ENCODE data around the gene TMEM196.
A peak's percentile ranks its signal among the peaks of the same experiment; 100 is the strongest.

Gene TMEM196

GRCh38 chr7:19772841-19773760 is at the start of gene TMEM196:
TMEM196 (minus strand) TSS chr7:19773617; CDS start chr7:19772696, 921 bp downstream.
- DNase-seq: no peak

GRCh38 chr7:19816128-19816527 is 42.7 kb upstream of the TMEM196 start:
- no peak for DNase-seq

- DNase-seq: no peak
These were observed 42.1 kb upstream of the TMEM196 start for GRCh38 chr7:19815546-19815945.

- no peak for DNase-seq
These were observed 41.4 kb upstream of the TMEM196 start for GRCh38 chr7:19814776-19815175.

GRCh38 chr7:19811386-19811785 is 38.0 kb upstream of the TMEM196 start:
- no peak for DNase-seq

- no peak for DNase-seq
These were observed 25.6 kb upstream of the TMEM196 start for GRCh38 chr7:19798986-19799385.

- no peak for DNase-seq
These were observed 10.1 kb upstream of the TMEM196 start for GRCh38 chr7:19783541-19783940.

- DNase-seq: no peak
These were observed 3.6 kb upstream of the TMEM196 start for GRCh38 chr7:19776981-19777380.

- DNase-seq: no peak
These were observed 2.2 kb upstream of the TMEM196 start for GRCh38 chr7:19775578-19775977.

- no peak for DNase-seq
These were observed 1.1 kb downstream of the TMEM196 start for GRCh38 chr7:19772306-19772705.

GRCh38 chr7:19762631-19763030 is 10.8 kb downstream of the TMEM196 start:
- DNase-seq: no peak

- peak in 1 of 2 experiments; percentile 27 for DNase-seq
These were observed 18.8 kb downstream of the TMEM196 start for GRCh38 chr7:19754521-19755116.

- DNase-seq: no peak
These were observed 21.4 kb downstream of the TMEM196 start for GRCh38 chr7:19752020-19752419.

GRCh38 chr7:19749658-19750057 is 23.8 kb downstream of the TMEM196 start:
- no peak for DNase-seq

DNA sequence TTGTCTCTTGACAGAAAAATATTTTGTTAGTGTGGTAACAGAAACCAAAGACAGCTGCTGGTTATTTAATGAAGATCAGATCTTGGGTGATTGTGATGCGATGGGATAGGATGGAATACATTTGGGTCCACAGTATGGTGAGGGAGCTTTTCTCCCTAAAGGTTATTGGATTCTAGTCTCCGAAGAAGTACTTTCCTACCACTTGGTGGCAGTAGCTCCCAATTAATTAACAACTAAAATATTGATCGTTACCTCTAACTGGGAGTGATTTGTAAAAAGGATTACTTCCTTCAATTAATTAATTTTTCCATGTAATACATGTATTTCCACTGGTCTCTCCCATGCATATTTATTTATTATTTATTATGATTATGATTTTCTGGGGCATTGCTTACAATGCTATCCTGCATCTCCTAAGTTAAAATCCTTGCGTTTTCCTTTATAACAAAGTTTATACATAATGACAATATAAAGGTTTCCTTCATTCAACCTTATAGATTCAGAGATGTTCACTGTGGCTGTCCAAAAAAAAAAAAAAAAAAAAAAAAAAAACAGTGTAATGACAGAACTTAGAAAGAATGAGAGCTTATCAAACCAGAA is 25.6 kb downstream of the TMEM196 start:
- DNase-seq: no peak

DNA sequence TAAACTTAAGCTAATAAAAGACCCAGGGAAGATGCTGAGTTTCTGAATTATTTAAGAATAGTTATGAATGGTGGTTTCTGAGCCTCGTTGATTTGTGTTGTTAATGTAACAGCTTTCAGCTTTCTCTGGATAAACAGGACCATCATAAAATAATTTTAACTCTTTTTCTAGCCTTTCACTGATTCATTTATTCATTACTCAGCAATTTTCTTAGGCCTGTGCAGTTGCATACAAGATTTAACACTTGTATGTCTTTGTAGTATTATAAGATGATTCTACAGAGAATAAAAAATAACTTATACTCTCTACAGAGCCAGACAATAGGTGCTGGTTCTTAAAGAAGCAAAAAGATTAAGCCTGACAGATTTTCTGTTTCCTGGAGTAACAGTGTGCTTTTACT is 29.3 kb downstream of the TMEM196 start:
- DNase-seq: no peak

DNA sequence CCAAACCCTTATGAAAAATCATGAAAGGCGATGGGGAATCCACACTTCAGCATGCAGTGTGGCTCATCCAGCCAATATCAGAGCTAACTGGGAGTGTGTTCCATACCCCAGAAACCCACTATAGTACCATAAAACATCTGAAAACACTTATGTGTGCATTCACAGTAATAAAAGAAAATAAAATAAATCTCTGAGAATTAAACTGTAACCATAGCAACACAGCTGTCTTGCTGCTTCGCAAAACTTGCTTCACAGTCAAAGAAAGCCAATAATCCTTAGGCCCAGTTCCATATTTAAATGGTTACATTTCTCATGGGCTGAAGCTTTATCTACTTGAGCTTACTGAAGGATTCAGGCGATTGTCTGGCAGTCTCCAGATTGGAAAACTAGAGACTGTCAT is 44.7 kb downstream of the TMEM196 start:
- no peak for DNase-seq

- no peak for DNase-seq
These were observed 47.6 kb downstream of the TMEM196 start for GRCh38 chr7:19725770-19726169.

DNA sequence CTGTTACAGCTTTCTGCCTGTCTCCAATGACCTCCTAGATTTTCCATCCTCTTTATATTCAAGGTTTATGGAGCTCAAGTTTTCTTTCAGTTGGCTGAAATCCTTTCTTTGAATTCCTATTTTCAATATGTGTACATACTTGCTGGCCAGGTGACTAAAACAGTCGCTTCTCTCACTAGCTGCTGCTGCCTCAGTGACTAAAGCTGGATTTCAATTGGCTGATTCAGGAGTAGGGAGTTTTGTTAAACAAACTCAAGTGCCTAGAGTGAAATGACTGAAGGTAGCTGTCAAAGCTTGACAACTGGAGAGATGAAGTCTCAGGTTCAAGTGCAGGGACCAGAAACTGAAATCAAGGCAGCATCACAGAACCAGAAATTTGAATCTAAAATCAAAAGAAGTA is 57.9 kb downstream of the TMEM196 start:
- DNase-seq: no peak

- DNase-seq: no peak
These were observed 59.7 kb downstream of the TMEM196 start for GRCh38 chr7:19713676-19714075.

DNA sequence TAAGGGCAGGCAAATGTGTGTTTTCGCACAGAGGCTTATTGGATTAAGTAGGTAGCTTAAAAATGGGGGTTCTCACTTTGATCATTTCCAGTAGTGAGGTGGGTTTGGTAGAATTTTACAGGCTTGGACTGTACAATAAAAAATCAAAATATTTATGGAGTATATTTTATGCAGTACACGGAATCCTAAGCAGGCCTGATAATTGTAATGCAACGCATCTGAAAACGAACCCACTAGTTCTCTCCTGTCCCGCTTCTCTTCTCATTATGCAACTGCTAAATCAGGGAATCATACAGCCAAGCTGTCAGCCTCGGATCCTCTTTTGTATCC is 64.2 kb downstream of the TMEM196 start:
- no peak for DNase-seq

DNA sequence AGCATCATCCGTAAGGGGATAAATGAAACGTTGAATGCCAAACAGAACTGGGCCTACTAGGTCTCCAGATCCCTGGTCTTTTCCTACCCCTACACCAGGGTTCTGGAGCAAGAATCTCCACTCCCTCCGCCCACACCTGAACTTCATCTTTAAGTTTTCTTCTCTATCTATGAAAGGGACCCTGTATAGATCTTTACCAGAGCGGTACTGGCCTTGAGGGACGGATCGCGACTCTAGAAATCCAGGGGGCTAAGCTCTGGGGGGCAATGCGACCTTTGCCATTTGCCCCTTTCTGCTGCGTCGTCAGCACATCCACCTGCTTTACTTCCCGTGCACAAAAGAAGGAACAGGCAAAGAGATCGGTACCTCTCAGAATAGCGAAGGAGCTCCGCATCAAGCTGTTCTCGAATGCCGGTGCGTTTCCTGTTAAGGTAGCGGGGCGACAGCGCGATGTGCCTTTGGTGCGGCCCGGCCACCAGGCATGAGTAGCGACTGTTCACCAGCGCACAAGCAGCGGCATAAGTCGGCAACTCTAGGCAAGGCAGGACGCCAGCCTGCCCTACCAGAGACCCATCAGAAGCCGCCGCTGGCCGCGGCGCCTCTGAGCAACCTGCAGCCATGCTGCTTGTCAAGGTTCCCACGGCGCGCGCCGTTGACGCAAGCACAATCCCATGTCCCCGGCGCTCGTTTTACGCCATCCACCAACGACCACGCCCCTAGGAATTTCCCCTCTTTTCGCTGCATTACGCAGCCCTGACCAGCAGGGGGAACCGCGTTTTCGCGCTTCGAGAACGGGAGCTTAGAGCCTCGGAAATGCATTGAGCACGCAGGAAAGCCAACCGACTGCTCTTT is 64.8 kb downstream of the TMEM196 start, which contains the start of gene POLR1F:
POLR1F (minus strand) TSS at position 641 of the 852 bp plus-strand sequence; CDS start at position 620, 21 bp downstream.
- DNase-seq: peak; percentile 90 to 93

DNA sequence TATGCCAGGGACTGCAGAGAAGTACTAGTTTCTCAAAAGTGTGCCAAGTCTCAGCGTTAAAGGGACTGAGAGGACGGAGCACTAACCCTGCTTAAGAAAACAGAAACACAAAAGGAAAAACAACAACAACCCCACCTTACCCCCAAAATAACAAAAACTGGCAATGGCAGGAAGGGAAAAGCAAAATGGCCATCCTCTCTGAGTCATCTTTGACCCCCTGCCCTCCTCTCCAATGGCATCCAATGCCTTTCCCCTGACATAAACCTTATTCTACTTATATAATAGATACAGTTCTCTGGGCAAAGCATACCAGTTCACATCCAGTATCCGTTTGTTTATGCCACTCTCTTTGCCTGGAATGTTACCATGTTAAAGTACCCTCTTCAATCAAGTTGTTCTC is 66.2 kb downstream of the TMEM196 start:
- DNase-seq: no peak
